C4-2B (cell line): Measurements from ENCODE around the gene RAB3A.

Experiments
- H3K27ac ChIP-seq: fragments of 450-650 bp; 2 replicates; pipeline ENCODE4 v1.5.1; 2017
- CTCF ChIP-seq: fragments of 450-650 bp; conservative IDR thresholded peaks from 2 replicates; pipeline ENCODE4 v1.5.1; 2017; ENCODE audit warnings: mild to moderate bottlenecking
- ZFX ChIP-seq: fragments of 450-650 bp; IDR thresholded peaks from 2 replicates; pipeline ENCODE4 v1.6.1; 2017

The RAB3A gene

GRCh38 chr19:18221815-18222725, 18.2 kb upstream of the RAB3A start:
- no peak overlapping the region for H3K27ac ChIP-seq

GRCh38 chr19:18220632-18221275, 16.9 kb upstream of the RAB3A start:
- no peak overlapping the region for H3K27ac ChIP-seq
- TF ChIP-seq ZFX: no peak

More at GRCh38 chr19:18221815-18222725, 18.2 kb upstream of the RAB3A start:
- TF ChIP-seq ZFX (no peak), CTCF (no peak)

DNA sequence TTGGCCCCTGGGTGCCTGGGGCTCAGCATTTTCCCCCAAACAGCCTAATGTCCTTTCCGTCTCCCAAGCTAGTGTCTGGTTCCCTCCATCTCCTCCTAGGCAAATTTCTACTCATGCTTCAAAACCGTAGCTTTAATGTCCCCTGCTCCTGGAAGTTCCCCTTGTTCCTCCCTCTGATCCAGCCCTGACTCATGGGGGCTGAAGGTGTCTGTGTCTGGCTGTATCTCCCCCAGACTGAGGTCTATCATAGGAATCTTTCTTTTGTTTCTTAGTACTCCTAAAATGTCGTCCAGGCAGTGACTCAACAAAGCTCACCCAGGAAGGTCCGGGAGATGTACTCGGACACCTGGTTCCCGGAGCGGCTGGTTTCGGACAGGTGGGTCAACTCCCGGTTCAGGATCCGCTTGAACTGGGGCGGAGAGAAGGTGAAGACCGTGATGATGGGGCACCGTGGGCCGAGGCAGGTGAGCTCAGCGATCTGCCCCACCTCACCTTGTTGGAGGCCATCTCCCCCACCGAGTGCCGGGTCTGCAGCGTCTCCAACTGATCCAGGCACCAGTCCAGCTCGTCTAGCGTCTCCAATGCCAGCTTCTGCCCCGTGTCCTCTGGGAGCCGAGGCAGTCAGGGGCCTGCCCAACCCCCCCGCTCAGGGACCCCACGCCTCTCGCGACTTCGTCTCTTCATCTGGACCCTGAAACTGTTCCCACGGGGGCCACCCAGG, 16.2 kb upstream of the RAB3A start:
- TF ChIP-seq CTCF (no peak), ZFX (no peak)
- no peak overlapping the region for H3K27ac ChIP-seq

DNA sequence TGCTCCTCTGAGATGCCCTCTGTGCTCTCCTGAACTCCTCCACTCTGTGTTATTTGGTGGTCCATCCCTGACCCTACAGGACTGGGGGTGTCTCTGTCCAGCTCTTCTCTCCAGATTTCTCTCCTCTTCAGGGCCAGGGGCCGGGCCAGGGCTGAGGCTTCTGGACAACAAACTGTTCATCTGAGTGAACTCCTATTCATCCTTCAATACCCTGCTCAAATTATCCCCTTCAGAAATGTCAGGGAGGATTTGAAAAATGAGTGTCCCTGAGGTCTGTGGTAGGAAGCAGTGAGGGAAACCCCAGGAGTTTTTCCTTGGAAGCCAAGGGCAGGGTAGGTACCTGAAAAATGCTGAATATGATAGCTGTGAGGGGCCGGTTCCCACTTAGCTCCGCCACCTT, 14.8 kb upstream of the RAB3A start:
- H3K27ac ChIP-seq: no peak overlapping the region
- TF ChIP-seq ZFX (no peak), CTCF (no peak)

GRCh38 chr19:18218159-18218558, 14.3 kb upstream of the RAB3A start:
- H3K27ac ChIP-seq: no peak overlapping the region
- TF ChIP-seq CTCF (no peak), ZFX (no peak)

DNA sequence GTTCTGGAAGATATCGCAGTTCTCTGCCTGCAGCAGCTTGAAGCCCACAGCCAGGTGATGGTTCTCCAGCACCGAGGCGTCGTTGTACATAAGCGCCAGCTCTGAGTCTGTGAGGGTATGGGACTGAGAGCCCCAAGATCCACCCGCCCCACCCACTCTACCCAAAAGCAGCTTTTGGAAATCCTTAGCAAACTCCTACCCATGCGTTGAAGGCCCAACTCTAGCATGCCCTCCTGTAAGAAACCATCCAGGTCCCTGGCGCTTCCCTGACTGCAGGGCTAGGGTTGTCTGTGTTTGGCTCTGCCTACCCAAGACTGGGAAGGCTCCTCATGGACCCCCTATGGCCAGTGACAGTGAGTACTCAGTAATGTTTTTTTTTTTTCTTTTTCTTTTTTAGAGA, 12.9 kb upstream of the RAB3A start:
- TF ChIP-seq ZFX: no peak
- TF ChIP-seq CTCF: no peak
- no peak overlapping the region for H3K27ac ChIP-seq

GRCh38 chr19:18214779-18215433, 11.1 kb upstream of the RAB3A start:
- H3K27ac ChIP-seq: no peak overlapping the region

More at GRCh38 chr19:18214779-18215433, 11.1 kb upstream of the RAB3A start:
- TF ChIP-seq CTCF: no peak
- no peak for TF ChIP-seq ZFX
